HG02884 (cell line): ENCODE measurements around the gene TRAF2.
"Not testable (repeated sequence)": the region's sequence is repeated elsewhere in the genome, so short reads cannot be mapped to it uniquely, and the experiment has no call there.

Experiments
- ATAC-seq: cut with Tn5 transposase; IDR thresholded peaks from one replicate; pipeline ENCODE4 v1.9.1; 2021; ENCODE audit warnings: mild to moderate bottlenecking, moderate library complexity; ENCODE audit not compliant: unreplicated experiment

Gene TRAF2

DNA sequence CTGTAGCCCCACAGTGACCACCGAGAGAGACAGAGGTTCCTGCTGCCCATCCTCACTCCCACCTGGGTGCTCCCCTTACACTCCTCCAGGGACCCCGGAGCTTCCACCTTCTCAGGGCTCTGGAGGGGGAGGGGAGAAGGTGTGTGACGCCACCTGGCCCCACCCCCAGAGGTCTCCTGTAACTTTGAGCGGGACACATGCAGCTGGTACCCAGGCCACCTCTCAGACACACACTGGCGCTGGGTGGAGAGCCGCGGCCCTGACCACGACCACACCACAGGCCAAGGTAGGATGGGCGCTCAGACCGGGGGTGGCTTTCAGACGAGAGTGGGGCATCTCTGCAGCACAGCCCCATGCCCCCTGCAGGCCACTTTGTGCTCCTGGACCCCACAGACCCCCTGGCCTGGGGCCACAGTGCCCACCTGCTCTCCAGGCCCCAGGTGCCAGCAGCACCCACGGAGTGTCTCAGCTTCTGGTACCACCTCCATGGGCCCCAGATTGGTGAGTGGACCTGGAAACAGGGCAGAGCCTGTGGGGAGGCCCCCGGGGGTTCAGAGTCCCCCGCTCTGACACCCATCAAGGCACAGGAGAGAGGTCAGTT, 29.7 kb upstream of the TRAF2 start:
- no peak for ATAC-seq

- no peak for ATAC-seq
These were observed 29.1 kb upstream of the TRAF2 start for GRCh38 chr9:136857166-136857565.

- no peak for ATAC-seq
These were observed 28.5 kb upstream of the TRAF2 start for GRCh38 chr9:136857581-136858412.

- ATAC-seq, result no peak
These were observed 27.9 kb upstream of the TRAF2 start for GRCh38 chr9:136858452-136858843.

DNA sequence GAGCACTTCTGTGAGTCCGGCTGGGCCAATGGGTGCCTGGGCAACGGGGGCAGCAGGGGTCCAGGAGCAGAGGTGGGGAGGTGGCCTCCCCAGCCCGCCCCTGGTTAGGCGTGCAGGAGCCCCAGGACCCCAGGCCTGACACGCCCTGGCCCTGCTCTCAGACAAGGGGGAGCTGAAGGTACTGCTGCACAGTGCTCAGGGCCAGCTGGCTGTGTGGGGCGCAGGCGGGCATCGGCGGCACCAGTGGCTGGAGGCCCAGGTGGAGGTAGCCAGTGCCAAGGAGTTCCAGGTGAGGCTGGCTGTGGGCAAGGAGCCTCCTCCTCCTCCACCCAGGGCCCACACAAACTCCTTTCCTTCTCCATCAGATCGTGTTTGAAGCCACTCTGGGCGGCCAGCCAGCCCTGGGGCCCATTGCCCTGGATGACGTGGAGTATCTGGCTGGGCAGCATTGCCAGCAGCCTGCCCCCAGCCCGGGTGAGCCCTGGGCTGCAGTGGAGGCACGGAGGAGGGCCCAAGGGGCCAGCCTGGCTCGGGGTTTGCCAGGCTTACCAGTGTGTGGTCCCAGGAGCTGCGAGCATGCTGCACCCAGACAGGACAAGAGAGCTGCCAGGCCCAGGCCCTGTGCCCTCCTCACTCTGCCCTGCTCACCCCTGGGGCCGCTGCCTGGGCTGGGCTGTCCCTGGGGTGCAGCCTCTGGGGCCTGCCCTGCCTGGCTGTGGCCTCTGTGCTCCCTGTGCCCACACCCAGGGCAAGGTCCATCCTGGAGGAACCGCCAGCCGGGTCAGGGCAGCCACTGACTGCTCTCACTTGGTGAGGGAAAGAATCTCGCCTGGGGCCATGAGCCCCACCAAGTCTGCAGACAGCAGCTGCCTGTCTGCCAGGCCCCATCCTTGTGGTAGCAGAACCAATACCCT, 27.2 kb upstream of the TRAF2 start:
- no peak for ATAC-seq

GRCh38 chr9:136860529-136860928, 25.8 kb upstream of the TRAF2 start:
- ATAC-seq, result no peak

- ATAC-seq, result no peak
These were observed 25.1 kb upstream of the TRAF2 start for GRCh38 chr9:136860933-136861873.

- ATAC-seq, result no peak
These were observed 24.4 kb upstream of the TRAF2 start for GRCh38 chr9:136861874-136862457.

DNA sequence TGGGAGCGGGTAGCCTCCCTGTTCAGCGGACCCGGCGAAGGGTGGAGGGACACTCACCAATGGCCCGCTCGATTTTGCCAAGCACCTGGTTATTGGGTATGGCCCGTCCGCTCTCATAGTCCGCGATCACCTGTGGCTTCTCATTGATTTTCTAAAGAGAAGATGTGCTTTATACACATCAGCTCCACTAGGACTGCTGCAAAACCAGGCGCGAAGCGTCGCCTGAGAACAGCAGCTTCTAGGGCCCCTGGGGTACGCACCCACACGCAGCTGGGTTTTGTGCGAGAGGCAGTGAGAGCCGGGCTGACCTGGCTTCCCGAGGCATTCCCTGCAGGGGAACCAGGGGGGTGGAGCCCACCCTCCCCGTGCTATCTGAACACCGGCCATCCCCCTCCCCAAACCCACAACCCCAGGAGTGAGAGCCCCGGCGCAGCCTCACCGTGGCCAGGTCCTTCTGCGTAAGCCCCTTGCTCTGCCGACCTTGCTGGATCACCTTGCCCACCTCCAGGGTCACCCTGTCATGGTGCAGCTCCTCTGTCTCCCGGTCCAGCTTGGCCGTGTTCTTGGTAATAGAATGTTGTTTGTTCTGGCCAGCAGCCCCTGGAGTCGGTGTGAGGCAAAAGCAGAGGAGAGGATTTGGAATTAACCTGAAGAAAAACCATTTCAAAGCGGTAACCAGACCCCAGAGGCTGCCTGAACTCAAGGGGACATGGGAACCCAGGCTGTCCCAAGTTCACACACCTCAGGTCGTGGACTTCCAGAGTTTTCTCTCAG, 23.3 kb upstream of the TRAF2 start:
- no peak for ATAC-seq

GRCh38 chr9:136863623-136864273, 22.6 kb upstream of the TRAF2 start:
- ATAC-seq, result no peak

GRCh38 chr9:136865041-136865767, 21.1 kb upstream of the TRAF2 start:
- ATAC-seq, result no peak

- no peak for ATAC-seq
These were observed 20.6 kb upstream of the TRAF2 start for GRCh38 chr9:136865768-136866103.

GRCh38 chr9:136866898-136867421, 19.4 kb upstream of the TRAF2 start:
- not testable (repeated sequence) for ATAC-seq

GRCh38 chr9:136867480-136867879, 18.8 kb upstream of the TRAF2 start:
- ATAC-seq, result no peak

GRCh38 chr9:136867917-136868316, 18.4 kb upstream of the TRAF2 start:
- no peak for ATAC-seq

GRCh38 chr9:136868644-136869043, 17.7 kb upstream of the TRAF2 start:
- ATAC-seq, result no peak

- not testable (repeated sequence) for ATAC-seq
These were observed 16.7 kb upstream of the TRAF2 start for GRCh38 chr9:136869611-136870010.

GRCh38 chr9:136875155-136875554, 11.2 kb upstream of the TRAF2 start:
- no peak for ATAC-seq
